ENCODE results near the gene SYNE1.

The SYNE1 gene

DNA sequence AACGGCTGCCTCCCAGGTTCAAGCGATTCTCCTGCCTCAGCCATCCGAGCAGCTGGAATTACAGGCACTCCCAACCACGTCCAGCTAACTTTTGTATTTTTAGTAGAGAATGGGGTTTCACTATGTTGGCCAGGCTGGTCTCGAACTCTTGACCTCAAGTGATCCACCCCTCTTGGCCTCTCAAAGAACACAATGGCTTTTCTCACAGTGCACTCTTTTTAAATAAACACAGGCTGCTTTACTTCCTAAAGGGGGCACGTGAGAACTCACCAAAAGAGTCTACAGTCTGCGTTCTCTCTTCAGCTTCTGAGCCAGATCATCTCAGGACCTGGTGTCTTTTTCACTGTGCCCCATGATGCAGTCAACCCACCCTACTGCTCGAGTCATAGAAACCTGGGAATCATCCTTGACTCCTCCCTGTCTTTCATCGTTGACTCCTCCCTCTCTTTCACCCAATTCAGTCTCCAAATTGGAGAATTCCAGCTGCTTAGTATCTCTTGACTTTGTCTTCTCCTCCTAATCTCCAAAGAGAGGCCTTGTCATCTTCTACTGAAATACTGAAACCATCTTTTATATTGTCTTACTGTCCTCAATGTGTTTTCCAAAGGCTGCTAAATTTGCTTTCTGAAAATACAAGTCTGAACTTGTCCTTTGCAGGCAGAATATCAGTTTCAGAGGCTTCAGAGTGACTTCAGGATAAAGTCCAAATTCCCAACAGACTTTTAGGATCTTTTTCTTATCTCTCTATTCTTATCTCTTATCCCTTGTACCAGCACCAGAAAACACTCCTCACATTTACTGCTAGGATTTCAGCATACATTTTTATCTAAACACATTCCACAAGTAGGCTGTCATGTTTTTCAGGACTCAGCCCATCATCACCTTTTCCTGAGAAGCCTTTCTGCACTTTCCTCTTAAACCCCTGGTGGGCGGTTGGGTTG, 323.4 kb downstream of the SYNE1 start:
- no peak for DNase-seq (ENCODE audit: low read depth)

DNA sequence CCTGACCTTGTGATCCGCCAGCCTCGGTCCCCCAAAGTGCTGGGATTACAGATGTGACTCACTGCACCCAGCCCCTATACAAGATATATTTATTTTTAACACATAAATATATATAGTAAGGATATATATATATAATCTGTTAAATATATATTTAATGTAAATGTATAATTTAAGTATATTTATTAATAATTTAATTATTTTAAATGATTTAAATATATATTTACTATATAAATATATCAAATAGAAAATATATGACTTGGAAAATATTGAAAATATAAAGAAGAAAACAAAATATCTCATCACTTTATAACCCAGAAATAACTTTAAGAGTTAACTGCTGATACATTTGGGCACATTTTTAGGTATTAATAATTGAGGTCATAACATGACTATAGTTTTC, 324.7 kb downstream of the SYNE1 start:
- no peak for DNase-seq (ENCODE audit: low read depth)

DNA sequence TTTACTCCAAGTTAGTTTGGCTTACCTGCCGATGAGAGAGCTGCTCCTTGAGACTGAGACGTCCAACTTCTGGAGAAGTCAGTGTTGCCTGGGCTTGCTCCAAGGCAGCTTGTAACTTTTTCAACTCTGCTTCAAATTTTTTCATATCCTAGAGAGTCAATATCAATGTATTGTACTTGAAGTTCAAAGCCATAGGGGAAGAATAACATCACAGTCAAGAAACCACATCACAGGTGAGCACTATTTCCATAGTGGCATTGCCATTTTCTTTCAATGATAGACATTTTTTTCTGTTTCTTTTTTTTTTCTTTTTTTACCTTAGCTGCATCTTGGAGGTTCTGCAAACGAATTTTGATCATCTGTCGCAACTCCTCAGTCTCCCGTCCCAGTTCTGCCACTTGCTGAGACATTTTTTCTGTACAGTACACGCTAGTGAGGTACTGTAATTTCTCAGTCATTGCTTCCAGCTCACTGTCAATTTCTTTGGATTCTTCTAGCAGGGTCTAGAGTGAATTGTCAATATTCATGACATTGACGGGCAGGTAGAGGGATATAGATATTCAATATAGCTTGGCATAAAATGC, 326.7 kb downstream of the SYNE1 start:
- no peak for DNase-seq (ENCODE audit: low read depth)

DNA sequence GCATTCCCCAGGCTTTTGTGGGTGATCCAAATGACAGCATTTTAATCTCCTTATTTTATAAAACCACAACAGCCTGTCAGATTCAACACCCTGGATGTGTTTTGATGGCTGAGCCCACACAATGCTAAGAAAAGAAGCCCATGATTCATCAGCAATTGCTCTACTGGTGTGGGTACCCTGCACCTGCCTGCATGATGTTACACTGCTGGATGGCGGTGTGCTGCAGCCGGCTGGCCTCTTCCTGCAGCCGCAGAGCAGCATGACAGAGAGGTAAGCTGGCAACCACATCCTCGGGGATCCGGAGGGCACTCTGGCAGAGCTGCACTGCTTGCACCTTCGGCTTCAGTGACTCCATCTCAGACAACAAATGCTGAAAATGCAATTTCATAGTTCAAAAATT, 327.5 kb downstream of the SYNE1 start:
- no peak for DNase-seq (ENCODE audit: low read depth)

DNA sequence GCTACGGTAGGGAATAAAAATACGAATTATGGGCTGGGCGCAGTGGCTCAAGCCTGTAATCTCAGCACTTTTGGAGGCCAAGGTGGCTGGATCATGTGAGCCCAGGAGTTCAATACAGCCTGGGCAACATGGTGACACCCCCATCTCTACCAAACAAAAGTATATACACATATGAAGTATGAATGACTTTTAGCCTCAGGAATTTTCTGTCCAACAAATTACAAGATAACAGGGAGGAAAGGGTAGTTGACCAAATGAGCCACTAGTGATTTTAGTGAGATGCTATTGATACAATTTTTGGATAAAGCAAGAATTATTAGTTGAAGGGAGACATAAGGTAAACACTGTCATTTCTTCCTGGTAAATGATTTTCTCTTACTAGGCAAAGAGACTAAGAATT, 328.2 kb downstream of the SYNE1 start:
- no peak for DNase-seq (ENCODE audit: low read depth)

DNA sequence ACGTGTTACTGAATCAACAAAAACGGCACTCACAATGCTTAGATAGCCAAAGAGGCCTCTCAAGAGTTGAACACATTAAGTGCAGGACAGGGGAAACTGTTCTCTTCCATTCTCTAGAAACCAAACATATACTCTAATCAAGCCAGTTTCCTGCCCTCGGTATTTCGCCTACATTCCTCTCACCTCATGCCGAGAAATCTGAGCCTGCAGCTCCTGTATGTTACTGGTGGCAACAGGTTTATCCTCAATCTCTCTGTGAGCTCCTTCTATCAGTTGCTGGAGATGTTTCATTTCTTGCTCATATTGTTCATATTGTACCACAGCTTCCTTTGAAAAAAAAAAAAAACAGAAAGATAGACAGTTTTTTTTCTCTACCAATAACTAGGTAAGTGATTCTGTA, 328.9 kb downstream of the SYNE1 start:
- DNase-seq (ENCODE audit: low read depth): no peak

DNA sequence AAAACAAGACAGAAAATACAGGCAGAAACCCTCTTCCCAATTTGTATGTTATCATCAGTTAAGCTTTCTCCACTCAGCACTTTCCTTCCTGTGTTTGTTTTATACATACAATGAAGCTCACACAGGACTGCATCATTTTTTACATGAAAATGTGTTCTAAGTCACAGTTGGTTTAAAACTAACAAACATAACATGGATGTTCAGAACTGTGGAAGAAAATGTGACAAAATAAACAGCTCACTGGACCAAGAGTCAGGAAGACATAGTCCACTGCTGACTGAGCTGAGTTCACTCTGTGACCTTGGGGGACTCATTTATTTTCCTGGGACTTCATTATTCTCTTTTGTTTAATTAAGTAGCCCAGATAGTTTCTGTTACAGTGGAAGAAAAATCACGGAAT, 331.5 kb downstream of the SYNE1 start:
- no peak for DNase-seq (ENCODE audit: low read depth)

DNA sequence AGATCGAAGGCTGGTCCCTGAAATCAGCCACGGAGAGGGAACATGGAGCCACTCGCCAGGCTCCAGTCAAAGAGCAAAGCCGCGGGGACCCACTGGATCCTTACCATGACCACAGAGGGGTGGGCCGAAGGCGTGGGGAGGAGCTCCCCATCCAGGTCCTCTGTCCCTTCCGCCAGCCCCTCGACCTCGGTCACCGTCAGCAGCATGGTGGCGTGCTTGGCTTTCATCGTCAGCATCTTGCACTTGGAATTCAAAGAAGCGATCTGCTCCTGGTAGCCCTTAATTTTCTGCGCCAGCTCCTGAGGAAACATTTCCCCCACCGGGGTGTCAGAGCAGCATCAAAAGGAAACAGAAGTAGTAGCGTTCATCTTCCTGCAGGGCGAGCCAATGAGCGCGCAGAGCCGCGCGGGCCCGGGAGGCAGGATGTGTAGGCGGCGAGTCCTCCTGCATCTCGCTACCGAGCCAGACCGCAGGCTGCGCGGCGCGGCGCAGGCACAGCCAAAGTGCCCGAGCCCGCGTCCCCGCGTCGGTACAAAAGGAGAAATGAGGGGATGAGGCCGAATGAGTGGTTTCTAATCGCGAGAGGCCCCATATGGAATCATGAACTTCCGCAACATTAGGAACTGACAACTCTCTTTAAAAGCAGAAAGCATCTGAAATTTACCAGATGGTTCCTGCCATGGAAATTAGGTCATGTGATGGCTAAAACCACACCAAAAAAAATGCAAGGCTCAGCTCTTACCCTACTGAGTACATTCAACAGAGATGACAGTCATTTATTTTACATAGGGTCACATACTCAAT, 335.2 kb downstream of the SYNE1 start:
- peak; percentile 53 for DNase-seq (ENCODE audit: low read depth)

DNA sequence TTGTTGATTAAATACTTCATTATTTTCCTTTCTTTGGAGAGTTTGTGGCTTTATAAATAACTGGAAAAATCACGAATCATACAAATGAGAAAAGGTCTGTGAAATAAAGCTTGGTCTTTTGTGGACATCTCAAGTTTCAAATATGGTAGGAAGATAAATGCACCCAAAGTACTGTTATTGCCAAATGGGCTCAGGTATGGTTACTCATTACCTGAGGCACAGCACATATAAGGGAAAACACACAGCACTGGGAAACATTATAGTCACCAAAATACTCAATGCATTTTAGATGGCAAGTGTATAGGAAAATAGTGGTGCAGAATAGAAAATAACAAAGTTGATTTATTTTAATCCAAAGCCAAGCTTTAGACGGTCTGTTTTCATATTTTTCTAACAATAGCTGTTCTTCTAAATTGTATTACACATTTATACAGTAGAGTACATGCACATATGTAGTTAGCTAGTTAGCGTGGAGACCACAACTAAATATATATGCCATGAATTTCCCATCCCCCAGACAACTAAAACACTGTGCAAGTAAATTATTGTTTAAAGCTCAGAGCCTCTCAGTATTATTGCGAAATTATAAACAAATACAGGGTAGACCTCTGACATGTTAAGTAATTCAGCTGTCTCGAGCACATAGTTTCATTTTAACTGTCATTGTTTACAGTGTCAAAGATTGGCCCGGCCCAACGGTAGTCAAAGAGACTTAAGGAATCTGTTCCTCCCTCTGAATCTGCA, 336.0 kb downstream of the SYNE1 start:
- DNase-seq (ENCODE audit: low read depth): no peak

DNA sequence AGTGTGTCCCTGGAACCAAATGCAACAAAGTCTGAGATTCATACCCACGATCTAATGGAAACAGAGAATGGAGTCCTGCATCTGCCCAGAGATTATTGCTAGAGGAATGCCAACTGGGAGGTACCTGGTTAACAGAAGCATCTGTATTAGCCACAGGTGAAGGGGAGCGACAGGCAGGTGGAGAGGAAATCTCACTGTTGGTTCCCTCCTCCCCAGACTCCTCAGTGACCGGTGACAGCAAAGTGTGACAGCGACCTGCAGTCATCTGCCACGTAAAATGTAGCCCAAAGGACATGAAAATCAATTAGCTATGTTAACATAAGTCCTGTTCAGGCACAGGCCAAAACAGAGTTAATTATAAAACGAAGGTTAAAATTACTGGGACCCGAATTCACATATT, 336.6 kb downstream of the SYNE1 start:
- DNase-seq (ENCODE audit: low read depth): no peak

DNA sequence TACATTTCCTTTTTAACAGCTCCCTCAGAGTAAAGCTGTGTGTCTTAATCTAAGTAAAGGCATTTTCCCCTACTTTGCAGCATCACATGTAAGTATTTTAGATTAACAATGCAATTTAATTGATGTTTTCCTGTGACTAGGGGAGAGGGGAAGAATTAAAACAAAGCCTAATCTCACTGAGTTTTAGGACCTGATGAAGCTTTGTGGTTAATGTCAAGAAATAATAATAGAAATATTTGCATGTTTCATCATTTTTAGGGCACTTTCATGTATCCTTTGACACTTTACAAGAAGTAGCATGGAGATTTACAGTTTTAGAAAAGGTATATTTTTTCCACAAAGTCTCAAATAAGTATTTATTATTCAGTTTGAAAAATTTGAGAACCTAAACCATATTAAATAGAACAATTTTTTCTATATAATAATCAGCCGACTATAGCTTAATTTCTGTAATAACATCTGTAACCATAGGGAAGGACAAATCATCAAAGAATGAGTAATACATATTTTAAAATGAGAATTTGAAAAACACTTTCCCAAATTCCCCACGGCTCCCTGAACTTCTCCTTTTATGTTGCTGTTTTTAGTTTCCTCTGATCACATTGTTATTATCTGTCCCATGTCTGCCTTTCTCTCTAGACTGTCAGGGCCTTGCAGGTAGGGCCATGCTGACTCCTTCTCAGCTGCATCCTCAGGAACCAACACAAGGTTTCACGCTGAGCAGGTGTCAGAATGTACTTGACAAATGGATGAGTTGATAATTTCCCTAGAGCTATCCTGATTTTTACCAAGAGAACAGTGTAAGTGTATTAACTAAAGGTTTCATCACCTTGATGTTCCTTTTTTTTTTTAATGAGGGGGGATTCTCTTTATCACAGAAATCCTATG, 338.1 kb downstream of the SYNE1 start:
- no peak for DNase-seq (ENCODE audit: low read depth)

DNA sequence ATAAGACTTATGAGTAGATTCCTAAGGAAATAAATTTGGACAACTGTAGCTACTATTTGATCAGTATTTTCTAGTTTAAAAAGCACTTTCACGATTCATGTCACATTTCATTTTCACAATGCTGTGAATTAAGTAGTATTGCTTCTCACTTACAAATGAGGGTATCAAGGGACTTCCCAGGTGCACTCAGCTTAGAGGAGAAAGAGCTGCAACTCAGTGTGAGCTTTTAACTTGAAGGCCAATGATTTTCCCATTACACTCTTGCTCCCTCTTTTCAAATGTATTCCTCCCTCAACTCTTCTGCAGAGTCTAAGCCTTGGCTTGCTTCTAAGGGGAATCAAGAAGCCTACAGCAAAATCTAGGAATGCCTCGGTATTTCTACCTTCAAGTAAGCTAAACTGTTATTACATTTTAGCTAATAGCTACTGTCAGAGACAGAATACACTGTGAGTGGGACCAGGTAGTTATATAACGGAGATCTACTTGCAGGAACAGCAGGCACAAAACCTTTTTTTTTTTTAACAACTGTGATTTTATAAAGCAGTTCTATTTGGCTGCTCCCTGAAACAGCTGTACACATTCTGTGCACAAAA, 339.0 kb downstream of the SYNE1 start:
- no peak for DNase-seq (ENCODE audit: low read depth)

DNA sequence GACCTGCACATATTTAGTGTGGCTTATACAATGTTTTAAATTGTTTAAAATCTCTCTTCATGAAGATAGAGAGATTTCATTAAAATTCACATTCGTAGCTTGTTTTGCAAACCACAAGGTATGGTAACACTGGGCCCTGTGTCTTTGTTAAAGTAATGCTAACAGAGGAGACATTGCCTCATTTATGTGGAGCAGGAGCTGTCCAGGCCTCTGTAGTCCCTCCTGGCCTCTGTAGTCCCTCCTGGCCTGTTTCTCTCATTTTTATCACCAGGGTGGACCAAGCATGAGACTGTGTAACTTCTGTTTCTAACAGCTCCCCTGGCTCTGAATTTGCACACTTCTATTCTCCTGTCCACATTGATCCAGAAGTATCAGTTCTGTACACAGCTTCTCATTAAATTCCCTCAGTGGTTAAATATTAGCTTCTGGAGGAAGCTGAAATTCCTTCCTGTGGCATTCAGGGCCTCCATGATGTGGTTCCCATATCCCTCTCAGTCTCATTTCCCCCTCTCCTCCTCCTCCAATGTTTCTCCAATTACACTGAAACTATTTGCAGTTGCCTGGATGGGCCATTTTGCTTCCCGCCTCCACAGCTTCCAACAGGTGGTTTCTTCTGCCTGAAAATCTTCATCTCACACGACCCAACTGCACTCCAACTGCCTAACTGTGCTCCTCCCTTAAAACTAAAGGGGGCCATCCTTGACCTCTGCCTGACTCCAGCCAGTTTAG, 340.4 kb downstream of the SYNE1 start:
- no peak for DNase-seq (ENCODE audit: low read depth)

DNA sequence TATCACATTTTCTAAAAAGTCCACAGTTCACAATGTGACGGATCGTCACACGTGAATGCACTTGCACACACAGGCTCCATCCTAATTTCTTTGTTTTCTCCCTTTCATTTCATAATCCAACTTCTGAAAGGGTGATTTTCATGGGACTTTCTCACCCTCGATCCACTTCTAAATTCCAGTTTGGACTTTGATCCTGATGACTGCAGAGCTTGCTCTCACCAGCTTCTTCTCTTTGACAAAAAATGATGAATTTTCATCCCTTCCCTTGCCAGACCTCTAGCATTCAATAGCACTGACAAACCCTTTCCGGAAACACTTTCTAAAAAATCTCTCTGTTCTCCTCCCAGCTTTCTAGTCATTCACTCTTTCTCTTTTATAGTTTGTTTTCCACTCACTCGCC, 341.2 kb downstream of the SYNE1 start:
- no peak for DNase-seq (ENCODE audit: low read depth)

DNA sequence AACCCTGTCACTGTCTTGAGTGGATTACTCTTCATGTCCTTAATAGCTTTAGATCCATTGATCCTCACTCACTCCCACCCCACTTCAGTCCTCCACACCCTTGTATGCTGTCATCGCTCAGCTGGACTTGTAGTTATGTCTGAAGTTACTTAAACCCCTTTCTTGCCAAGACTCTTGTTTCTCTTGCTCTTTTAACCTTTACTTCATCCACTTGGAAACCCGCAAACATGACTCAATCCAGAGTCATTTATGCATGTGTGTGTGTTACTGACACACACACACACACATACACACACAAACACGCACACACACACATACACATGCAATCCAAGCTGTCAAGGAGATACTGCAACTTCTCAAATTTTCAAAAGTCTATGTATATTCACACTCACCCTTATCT, 341.8 kb downstream of the SYNE1 start:
- no peak for DNase-seq (ENCODE audit: low read depth)

DNA sequence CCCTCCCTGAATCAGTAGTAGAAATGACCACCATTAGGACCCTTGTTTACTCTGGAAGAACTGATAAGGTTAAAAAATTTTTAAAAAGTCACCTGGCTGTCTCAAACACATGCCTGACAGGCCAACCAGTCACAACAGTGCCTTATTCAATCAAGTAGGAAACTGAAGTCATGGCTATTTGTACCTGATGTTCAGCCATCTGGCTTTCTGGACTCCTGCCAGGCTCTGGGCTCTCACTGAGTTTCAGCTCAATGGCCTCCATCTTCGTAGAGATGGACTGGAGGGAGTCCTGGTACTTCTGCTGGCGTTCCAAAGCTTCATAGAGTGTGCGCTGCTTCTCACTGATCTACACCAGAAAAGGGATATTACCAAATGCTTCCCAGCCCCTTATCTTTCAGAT, 343.8 kb downstream of the SYNE1 start:
- no peak for DNase-seq (ENCODE audit: low read depth)

DNA sequence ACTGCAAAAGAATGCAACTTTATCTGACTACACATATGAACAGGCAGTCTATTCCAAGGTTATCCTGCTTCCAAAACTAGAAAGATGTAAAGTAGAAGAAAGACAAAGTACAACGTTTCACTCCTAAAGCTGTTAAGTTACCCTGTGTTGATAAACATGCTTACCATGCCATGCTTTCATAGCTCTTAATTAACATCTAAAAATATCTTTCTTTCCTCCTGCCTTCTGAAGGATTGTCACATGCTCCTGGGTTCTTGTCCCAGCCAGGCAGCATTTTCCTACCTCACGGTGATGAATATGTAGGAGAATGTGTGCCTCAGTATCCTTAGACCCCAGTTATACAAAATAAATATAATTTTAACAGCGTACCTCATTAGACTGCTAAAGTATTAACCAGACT, 344.6 kb downstream of the SYNE1 start:
- DNase-seq (ENCODE audit: low read depth): no peak

DNA sequence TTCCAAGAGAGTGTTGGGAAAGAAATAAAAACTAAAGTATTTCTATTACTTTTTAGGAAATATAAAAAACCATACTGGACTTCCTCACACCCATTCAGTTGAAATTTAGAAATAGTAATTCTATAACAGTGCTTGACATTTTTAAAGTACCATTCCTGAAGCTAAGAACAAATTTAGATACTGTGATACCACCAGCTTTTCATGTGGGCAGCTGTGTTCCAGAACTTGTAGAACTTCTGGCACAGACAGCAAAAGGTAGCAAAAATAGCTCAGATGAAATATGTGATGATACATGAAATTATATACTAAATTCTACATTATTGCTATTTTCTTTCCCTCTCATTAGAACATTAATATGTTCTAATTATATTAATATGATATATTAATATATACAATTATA, 346.5 kb downstream of the SYNE1 start:
- DNase-seq (ENCODE audit: low read depth): no peak

DNA sequence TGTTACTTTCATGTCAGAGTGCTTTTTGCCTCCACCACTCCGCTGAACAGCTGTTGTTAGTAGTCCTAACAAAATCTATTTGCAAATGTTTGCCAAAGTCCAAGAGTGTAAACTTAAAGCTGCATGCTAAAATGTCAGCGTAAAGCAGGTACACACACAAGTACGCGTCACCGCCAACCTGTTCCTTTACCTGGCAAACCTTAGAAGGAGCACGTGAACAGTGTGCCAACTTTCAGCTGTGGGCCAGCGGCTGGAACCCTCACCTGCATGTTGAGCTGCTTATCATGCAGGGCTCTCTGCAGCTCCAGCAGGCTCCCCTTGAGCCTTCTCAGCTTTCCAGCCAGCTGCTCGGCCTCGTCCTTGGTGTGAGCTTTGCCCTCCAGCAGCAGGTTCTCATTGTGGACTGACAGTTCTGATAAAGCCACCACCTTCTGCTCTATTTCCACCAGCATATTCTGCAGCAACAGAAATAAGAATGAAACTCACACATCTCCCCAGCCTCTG, 359.3 kb downstream of the SYNE1 start:
- DNase-seq (ENCODE audit: low read depth): no peak

DNA sequence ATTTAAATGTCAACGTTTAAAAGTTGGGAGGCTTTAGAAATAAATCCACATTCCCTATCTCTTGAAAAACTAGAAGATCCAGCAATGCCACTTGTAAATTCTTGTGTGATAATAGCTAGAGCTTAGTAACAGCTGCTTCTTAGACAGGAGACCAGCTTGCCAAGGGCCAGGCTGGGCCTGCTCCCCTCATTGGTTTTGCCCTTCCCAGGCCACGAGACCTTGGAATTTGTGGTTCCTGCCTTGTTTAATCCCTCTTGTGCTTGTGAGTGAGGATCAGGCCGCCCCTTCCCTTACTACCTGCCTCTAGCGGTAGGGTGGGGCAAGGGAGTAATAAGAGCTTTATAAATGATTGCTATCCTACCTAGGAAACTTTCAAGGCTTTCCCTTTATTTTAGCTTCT, 363.5 kb downstream of the SYNE1 start:
- no peak for DNase-seq (ENCODE audit: low read depth)
